HG02973 (cell line): ENCODE data around the gene ACP1.

Source experiments
- ATAC-seq: cut with Tn5 transposase; IDR thresholded peaks from one replicate; pipeline ENCODE4 v1.9.1; 2021; ENCODE audit warnings: moderate library complexity; ENCODE audit not compliant: unreplicated experiment

Gene ACP1

DNA sequence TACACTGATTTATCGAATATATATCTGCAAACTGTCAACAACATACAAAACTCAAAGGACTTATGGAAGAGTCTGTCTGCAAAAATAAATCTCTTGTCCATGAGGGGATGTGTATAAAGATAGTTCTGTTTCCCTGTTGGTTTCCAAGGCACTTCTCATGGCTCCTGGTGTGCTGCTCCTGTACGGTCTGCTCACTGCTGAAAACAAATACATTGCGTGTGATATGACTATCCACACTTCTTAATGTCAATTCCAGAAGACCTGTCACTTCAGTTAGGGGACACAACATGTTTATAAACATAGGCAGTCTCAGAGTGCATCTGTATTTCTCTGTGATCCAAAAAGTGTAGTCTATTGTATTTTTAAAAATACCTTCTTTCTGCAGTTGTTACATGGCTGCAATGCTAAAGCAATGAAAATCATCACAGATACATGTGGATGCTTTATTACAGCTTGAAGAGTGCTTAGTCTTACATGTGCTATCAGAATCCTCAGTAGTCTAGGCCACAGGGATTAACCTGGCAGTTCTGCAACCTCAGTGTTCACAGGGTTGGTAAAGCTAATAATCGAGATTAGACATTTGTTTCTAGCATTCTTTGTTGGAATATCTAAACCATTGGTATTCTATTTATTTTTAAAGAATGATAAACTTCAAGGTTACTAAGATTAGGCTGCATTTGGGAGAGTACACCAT, 15.4 kb downstream of the ACP1 start:
- no peak for ATAC-seq

DNA sequence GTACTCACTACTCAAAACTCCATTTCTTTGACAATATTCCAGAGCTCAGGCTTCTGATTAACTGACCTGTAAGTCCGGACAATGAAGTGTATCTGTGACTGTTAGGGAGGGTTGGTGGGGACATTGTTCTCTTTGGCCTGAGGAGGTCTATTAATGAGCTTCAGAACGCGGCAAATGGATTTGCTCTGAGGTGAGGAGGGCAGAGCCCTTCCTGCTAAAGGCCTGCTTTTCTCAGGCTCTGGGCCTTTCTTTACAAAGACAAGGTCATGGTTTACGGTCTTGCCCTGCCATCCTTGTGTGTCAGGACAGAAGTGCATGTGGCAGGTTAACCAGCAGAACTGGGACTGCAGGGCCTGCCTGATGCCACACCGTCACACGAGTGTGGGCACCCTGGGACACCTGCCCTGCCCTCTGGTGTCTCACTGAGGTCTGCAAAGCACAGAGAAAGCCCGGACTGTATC, 15.9 kb downstream of the ACP1 start:
- ATAC-seq: no peak

DNA sequence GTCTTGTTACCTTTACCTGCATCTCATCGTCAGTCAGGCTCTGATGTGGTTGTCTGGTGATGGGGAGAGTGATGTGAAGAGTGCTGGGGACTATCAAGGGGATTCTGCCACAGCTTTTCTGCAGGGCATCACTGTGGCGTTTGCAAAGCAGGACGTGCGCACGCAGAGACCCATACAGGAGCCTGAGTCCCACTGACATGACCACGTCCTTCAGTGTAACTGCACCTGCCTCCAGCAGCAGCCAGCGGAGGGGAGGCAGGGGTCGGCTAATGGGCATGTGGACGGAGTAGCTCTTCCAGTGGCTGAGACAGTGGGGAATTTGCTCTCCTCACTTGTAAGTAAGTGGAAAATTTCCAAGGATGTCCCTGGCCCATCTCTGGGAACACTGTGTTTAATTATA, 16.6 kb downstream of the ACP1 start:
- no peak for ATAC-seq

DNA sequence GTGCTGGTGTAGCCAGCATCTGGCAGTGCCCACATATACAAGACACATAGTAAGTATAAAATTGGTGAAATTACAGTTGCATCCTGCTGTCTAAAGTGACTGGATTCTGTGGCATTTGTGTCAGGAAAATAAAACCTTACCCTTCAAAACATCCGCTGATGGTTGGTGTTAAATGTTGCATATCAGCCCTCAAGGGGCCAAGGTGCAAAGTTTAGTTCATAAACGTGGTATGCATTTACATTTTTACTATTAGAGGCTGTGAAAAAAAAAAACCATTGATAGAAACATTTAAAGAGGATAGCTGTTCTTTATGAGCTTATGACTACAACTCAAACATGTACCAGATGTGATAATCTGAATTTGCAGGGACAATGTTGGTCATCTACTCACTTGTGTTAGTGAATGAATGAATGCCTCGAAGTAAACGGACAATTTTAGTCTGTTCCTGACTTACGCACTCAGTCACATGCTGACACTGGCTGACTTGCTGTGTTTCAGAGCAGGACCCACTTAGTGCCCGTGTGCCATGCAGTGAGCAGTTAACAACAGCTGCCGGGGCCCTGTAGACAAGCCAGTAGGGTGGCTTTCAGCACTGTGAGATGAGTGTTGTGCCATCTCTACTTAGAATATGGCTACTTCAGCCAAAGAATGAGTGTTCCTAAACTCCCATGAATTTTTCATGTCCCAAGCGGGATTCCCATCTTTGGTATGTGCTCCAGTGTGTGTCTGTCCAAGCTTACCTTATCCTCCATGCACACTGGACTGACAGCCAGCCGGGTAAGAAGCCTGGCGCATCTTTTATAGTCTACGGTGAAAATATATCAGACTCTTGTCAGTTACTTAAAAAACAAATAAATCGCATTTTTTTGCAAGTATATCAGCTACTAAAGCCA, 17.9 kb downstream of the ACP1 start:
- no peak for ATAC-seq

- ATAC-seq: no peak
These were observed 19.4 kb downstream of the ACP1 start for GRCh38 chr2:283996-284794.

DNA sequence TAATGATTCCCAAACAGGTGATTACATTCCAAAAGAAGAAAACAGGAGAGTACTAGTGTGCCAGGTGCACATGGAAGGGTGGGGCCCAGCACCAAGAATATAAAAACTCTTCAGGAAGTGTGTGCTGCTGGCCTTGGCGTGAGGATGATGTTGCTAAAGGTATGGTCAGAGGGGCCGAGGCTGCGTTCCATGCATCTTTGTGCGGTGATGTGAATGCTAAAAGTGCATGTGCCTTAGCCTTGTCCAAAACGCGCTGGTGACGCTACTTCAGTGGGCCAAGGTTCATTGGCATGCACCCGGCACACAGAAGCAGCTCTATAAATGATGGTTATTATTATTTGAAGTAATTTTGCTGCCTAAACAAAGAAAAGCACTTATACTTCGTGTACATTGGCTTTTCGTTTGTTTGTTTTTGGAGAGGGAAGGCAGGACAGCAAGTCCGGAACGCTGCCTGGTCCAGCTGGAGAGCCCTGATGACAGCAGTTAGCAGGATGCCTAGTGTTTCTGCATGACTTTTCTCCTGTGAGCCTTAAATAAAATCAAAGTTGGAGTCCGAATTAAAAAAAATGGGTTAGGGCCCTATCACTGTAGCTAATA, 20.2 kb downstream of the ACP1 start:
- no peak for ATAC-seq

GRCh38 chr2:285531-285930, 20.8 kb downstream of the ACP1 start:
- ATAC-seq: no peak

- no peak for ATAC-seq
These were observed 21.3 kb downstream of the ACP1 start for GRCh38 chr2:286035-286434.

DNA sequence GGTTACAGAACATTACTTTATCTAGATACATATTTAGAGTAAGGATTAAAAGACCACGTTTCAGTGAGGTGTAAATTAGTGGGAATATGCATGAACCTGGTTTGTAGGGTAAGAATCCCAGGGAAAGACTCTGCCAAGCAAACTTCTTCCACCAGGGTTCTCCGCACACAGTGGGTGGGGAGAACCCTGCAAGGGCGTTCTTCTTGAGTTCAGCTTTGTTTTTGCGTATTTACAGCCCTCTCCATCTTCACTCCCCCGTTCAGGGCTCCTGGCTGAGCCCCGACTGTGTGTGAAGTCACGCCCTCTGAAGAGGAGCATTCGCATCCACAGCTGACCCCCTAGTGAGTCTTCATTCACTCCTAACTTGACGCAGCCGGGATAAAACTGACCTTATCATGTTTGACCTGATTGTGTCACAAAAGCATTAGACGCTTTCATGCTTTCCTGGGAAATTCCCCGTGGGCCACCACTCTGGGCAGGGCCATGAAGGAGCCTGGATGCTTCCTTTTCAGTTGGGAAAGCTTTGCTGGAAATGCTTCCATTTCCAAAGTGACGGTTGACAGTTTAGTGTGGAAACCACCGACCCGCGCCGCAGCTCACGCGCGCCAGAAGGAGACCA, 22.1 kb downstream of the ACP1 start:
- no peak for ATAC-seq

GRCh38 chr2:287471-287885, 22.7 kb downstream of the ACP1 start:
- no peak for ATAC-seq

- no peak for ATAC-seq
These were observed 23.4 kb downstream of the ACP1 start, which contains the start of gene ALKAL2 for GRCh38 chr2:287911-288757. Gene ALKAL2 (minus strand): TSS chr2:288091. CDS start chr2:287835, 256 bp downstream.

DNA sequence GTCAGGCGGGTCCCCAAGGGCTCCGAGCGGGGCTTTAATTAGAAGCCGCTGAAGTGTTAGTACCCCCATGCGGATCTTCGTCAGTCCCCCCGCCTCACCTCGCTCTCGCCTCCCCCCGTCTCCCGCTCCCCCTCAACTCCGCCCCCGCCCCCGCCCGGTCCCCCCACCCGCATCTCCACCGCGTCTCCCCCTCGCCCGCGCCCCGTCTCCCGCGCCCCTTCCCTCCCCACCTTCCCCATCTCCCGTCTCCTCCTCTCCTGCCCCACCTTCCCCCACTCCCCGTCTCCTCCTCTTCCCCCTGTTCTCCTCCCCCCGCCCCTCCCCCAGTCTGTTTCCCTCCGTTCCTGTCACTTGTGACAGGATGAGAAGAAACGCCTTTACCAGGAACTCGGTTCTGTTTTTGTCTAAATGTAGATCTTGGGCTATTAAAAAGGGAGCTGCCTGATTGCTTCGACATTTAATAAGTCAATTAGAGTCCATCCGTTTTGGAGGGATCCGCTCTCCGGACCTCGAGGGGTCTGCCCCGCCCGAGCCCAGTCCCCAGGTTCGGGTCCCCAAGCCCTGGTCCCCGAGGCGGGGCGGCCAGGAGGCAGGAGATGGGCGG, 24.1 kb downstream of the ACP1 start:
- ATAC-seq: no peak

- no peak for ATAC-seq
These were observed 24.8 kb downstream of the ACP1 start for GRCh38 chr2:289362-290089.

DNA sequence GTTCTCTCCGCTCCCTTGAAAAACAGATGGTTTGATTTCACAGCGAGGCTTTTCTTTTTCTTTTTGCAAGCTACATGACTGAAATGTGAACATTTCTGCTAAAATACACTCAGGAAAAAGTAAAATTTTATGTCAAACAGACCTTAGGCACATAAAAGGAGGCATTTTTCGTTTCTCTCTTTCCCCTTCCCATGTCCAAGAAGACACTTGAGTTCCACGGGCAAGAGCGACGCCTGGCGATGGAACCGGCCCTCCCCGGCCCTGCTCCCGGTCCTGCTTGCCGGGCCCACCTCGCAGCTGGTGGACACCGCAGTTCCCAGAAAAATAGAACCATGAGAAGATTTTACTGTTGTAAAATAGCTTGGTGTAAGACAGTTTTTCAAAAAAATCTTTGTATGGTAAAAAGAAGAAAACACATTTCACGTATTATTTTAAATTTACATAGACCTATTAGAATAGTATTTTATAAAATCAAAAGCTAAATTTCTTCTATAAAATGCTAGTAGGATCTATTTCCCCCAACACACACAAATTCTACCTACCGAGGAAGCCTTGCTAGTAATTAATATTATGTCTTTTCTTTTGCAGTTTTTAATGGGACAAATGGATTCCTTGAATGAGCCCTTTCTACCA, 25.5 kb downstream of the ACP1 start:
- no peak for ATAC-seq

GRCh38 chr2:295090-295489, 30.3 kb downstream of the ACP1 start:
- no peak for ATAC-seq

GRCh38 chr2:296354-296753, 31.6 kb downstream of the ACP1 start:
- no peak for ATAC-seq

- no peak for ATAC-seq
These were observed 40.6 kb downstream of the ACP1 start for GRCh38 chr2:305366-305765.
